NCI-H2227 treated with DMSO at 0.1 percent for 48 hours (cell line): ENCODE measurements around the gene ANKRD40.

ENCODE experiments used
- DNase-seq: peaks from one replicate; lab custom pipeline; 2025; lab: John Stamatoyannopoulos, UW

Gene ANKRD40

GRCh38 chr17:50668025-50668837 lies 39.5 kb downstream of the ANKRD40 start:
- no peak for DNase-seq

GRCh38 chr17:50667259-50668024 lies 40.3 kb downstream of the ANKRD40 start:
- DNase-seq, result no peak

GRCh38 chr17:50666316-50666715 lies 41.4 kb downstream of the ANKRD40 start:
- no peak for DNase-seq

GRCh38 chr17:50665838-50666237 lies 41.9 kb downstream of the ANKRD40 start:
- DNase-seq, result no peak

- no peak for DNase-seq
These were observed 42.8 kb downstream of the ANKRD40 start for GRCh38 chr17:50664788-50665458.

GRCh38 chr17:50663812-50664374 lies 43.8 kb downstream of the ANKRD40 start:
- no peak for DNase-seq

- DNase-seq, result no peak
These were observed 45.0 kb downstream of the ANKRD40 start for GRCh38 chr17:50662632-50663225.

- peak; percentile 14 for DNase-seq
These were observed 45.8 kb downstream of the ANKRD40 start for GRCh38 chr17:50661795-50662391.

- DNase-seq, result no peak
These were observed 46.4 kb downstream of the ANKRD40 start for GRCh38 chr17:50661348-50661747.

GRCh38 chr17:50660887-50661345 lies 46.8 kb downstream of the ANKRD40 start:
- no peak for DNase-seq

GRCh38 chr17:50660042-50660886 lies 47.5 kb downstream of the ANKRD40 start:
- DNase-seq, result no peak

GRCh38 chr17:50659179-50659578 lies 48.5 kb downstream of the ANKRD40 start:
- no peak for DNase-seq

GRCh38 chr17:50658616-50659015 lies 49.1 kb downstream of the ANKRD40 start:
- DNase-seq, result no peak

GRCh38 chr17:50657627-50658026 lies 50.1 kb downstream of the ANKRD40 start:
- no peak for DNase-seq

GRCh38 chr17:50657054-50657453 lies 50.7 kb downstream of the ANKRD40 start:
- DNase-seq, result no peak

- DNase-seq, result no peak
These were observed 51.2 kb downstream of the ANKRD40 start for GRCh38 chr17:50656509-50656908.

GRCh38 chr17:50653738-50654137 lies 54.0 kb downstream of the ANKRD40 start:
- no peak for DNase-seq

GRCh38 chr17:50651661-50652060 lies 56.1 kb downstream of the ANKRD40 start:
- no peak for DNase-seq

GRCh38 chr17:50649042-50649908 lies 58.4 kb downstream of the ANKRD40 start:
- no peak for DNase-seq

GRCh38 chr17:50647187-50647586 lies 60.5 kb downstream of the ANKRD40 start:
- DNase-seq, result no peak
